SU-DHL-6 (cell line): ENCODE results near the gene SAE1.

Experiments used
- H2AFZ ChIP-seq: fragments of 200-600 bp; sonication (generic); 2 replicates; pipeline ENCODE4 v1.6.1; 2014; ENCODE audit warnings: low read depth, mild to moderate bottlenecking, moderate library complexity, mixed read lengths, antibody characterized with exemption, low read length; ENCODE audit not compliant: severe bottlenecking
- H3F3A ChIP-seq: fragments of 200-600 bp; shearing (Covaris generic); 2 replicates; pipeline ENCODE4 v1.6.0; 2016; ENCODE audit warnings: antibody characterized with exemption, mild to moderate bottlenecking; ENCODE audit not compliant: insufficient read depth
- H3K27ac ChIP-seq: fragments of 200-600 bp; sonication (generic); 2 replicates; pipeline ENCODE4 v1.5.1; 2016; ENCODE audit warnings: low read depth, mild to moderate bottlenecking, low read length, moderate library complexity, mixed read lengths
- H3K27me3 ChIP-seq: fragments of 200-600 bp; sonication (generic), shearing (Covaris generic); 2 replicates; pipeline ENCODE4 v1.6.0; 2014; ENCODE audit warnings: mild to moderate bottlenecking, low read length
- H3K36me3 ChIP-seq: fragments of 200-600 bp; sonication (generic); 2 replicates; pipeline ENCODE4 v1.6.1; 2014; ENCODE audit warnings: mild to moderate bottlenecking, low read length, mixed read lengths
- H3K4me2 ChIP-seq: fragments of 300-600, 200-600 bp; shearing (Covaris generic), sonication (generic); 2 replicates; pipeline ENCODE4 v1.6.0; 2014; ENCODE audit warnings: low read length, low read depth, mild to moderate bottlenecking; ENCODE audit not compliant: poor library complexity, severe bottlenecking
- H3K4me3 ChIP-seq: fragments of 200-600 bp; sonication (generic); 2 replicates; pipeline ENCODE4 v1.5.1; 2014; ENCODE audit warnings: antibody characterized with exemption, low read length, mild to moderate bottlenecking, mixed read lengths; ENCODE audit not compliant: insufficient read depth, poor library complexity, severe bottlenecking
- H3K79me2 ChIP-seq: fragments of 200-600 bp; sonication (generic); 2 replicates; pipeline ENCODE4 v1.6.1; 2014; ENCODE audit warnings: mild to moderate bottlenecking, low read length, moderate library complexity; ENCODE audit not compliant: insufficient read depth
- H3K9ac ChIP-seq: fragments of 200-600 bp; sonication (generic); 2 replicates; pipeline ENCODE4 v1.7.0; 2014; ENCODE audit warnings: mild to moderate bottlenecking, low read length
- H3K9me2 ChIP-seq: fragments of 200-600 bp; sonication (generic); replicated peaks from 2 replicates; pipeline ENCODE4 v1.6.1; 2014; ENCODE audit warnings: low read length; ENCODE audit not compliant: insufficient read depth
- H3K9me3 ChIP-seq: fragments of 200-600 bp; sonication (generic); 2 replicates; pipeline ENCODE4 v1.6.1; 2014; ENCODE audit warnings: low read length, mixed read lengths; ENCODE audit not compliant: insufficient read depth
- H4K20me1 ChIP-seq: fragments of 200-600 bp; sonication (generic); 2 replicates; pipeline ENCODE4 v1.6.1; 2014; ENCODE audit warnings: low read depth, mild to moderate bottlenecking, antibody characterized with exemption, low read length, moderate library complexity, mixed read lengths
- CTCF ChIP-seq: fragments of 200-600 bp; sonication (generic); IDR thresholded peaks from one replicate; pipeline ENCODE4 v1.5.1; 2017; ENCODE audit warnings: antibody characterized with exemption, mild to moderate bottlenecking, low read length, moderate library complexity; ENCODE audit not compliant: insufficient read depth, poor library complexity, severe bottlenecking
- EZH2phosphoT487 ChIP-seq: fragments of 200-600 bp; sonication (generic), shearing (Covaris generic); conservative IDR thresholded peaks from 2 replicates; pipeline ENCODE4 v1.6.1; 2018; ENCODE audit warnings: mild to moderate bottlenecking, antibody characterized with exemption, low read length, moderate library complexity, mixed read lengths

SAE1 gene

GRCh38 chr19:47157431-47158321 lies 27.0 kb downstream of the SAE1 start:
- Histone ChIP-seq H3K4me2 (no peak overlapping the region), H3K4me3 (no peak overlapping the region), H3K9me3 (no peaks in the 10 kb centered on the region), H3K27me3 (no peaks in the 10 kb centered on the region), H2AFZ (no peak overlapping the region), H4K20me1 (no peaks in the 10 kb centered on the region), H3K9me2 (no peaks in the 10 kb centered on the region), H3K36me3 (peaks cover 42% of the 10 kb centered on the region), H3K27ac (no peak overlapping the region), H3K79me2 (peaks cover 25% of the 10 kb centered on the region), H3F3A (peaks cover 5% of the 10 kb centered on the region; the same call in 1 of the 2 replicates), H3K9ac (no peak overlapping the region)
- TF ChIP-seq EZH2phosphoT487 (no peak), CTCF (no peak)

GRCh38 chr19:47158367-47158791 lies 27.7 kb downstream of the SAE1 start:
- Histone ChIP-seq H3K79me2 (peaks cover 24% of the 10 kb centered on the region), H3K9me3 (no peaks in the 10 kb centered on the region), H3K36me3 (peaks cover 37% of the 10 kb centered on the region), H3K9me2 (no peaks in the 10 kb centered on the region), H3K4me2 (no peak overlapping the region), H4K20me1 (no peaks in the 10 kb centered on the region), H2AFZ (no peak overlapping the region), H3K4me3 (no peak overlapping the region), H3K9ac (no peak overlapping the region), H3K27me3 (no peaks in the 10 kb centered on the region), H3K27ac (no peak overlapping the region), H3F3A (peaks cover 5% of the 10 kb centered on the region; the same call in 1 of the 2 replicates)
- TF ChIP-seq EZH2phosphoT487 = no peak
- TF ChIP-seq CTCF = no peak

GRCh38 chr19:47158879-47159503 lies 28.4 kb downstream of the SAE1 start:
- Histone ChIP-seq H3K4me3 (no peak overlapping the region), H2AFZ (no peak overlapping the region), H3K9me2 (no peaks in the 10 kb centered on the region), H3K27ac (no peak overlapping the region), H3K9me3 (no peaks in the 10 kb centered on the region), H3K79me2 (peaks cover 24% of the 10 kb centered on the region), H3K36me3 (peaks cover 36% of the 10 kb centered on the region), H3F3A (peaks cover 5% of the 10 kb centered on the region; the same call in 1 of the 2 replicates), H4K20me1 (no peaks in the 10 kb centered on the region), H3K9ac (no peak overlapping the region), H3K27me3 (no peaks in the 10 kb centered on the region), H3K4me2 (no peak overlapping the region)
- TF ChIP-seq CTCF (no peak), EZH2phosphoT487 (no peak)
